Activated CD4-positive, alpha-beta T cell treated with anti-CD3 and anti-CD28 coated beads, Interleukin-2, amount 10 ng/mL, durations not matched to agents 7 days and 5 days (primary cell): ENCODE results near the gene PRR23A. TPM values are rescaled to one million over a fixed set of nuclear protein-coding genes. Genes with fewer than 3 reads are reported as not detected.

ENCODE experiments used
- CTCF ChIA-PET: fragments of 350-600 bp; sonication (Branson Sonifier 250); formaldehyde crosslinking; loops from one replicate; lab custom pipeline; 2021; ENCODE audit warnings: antibody characterized with exemption; lab: Charles Lee
- POLR2A ChIA-PET: fragments of 350-600 bp; sonication (Branson Sonifier 250); formaldehyde crosslinking; loops from one replicate; lab custom pipeline; 2021; ENCODE audit warnings: antibody characterized with exemption; lab: Charles Lee
- DNase-seq: peaks from one replicate; pipeline ENCODE4 v3.0.0-alpha.2; 2020
- H3K27ac Mint-ChIP-seq: one replicate; pipeline ENCODE4 v1.8.0; 2021; ENCODE audit warnings: mild to moderate bottlenecking, moderate library complexity, mixed read lengths
- H3K27me3 Mint-ChIP-seq: one replicate; pipeline ENCODE4 v1.8.0; 2021; ENCODE audit warnings: mixed read lengths
- H3K36me3 Mint-ChIP-seq: one replicate; pipeline ENCODE4 v1.8.0; 2021; ENCODE audit warnings: low read depth, mixed read lengths
- H3K4me1 Mint-ChIP-seq: one replicate; pipeline ENCODE4 v1.8.0; 2021; ENCODE audit warnings: mixed read lengths
- H3K4me3 Mint-ChIP-seq: one replicate; pipeline ENCODE4 v1.8.0; 2021; ENCODE audit warnings: mild to moderate bottlenecking, moderate library complexity, mixed read lengths
- H3K9me3 Mint-ChIP-seq: one replicate; pipeline ENCODE4 v1.8.0; 2021; ENCODE audit warnings: mixed read lengths
- total RNA-seq, 2 experiments: library from RNA; stranded (reverse); gene quantifications; one replicate each; pipeline ENCODE4 v1.2.3, GENCODE V29; 2021

The PRR23A gene
- total RNA-seq, 2 experiments from 2014 or later, result not detected

- H3K36me3 Mint-ChIP-seq, result no peaks in the 10 kb centered on the region
- H3K27me3 Mint-ChIP-seq, result peaks cover 2% of the 10 kb centered on the region
- POLR2A ChIA-PET, result no interaction called here
- H3K27ac Mint-ChIP-seq, result no peak overlapping the region
- peaks cover 15% of the 10 kb centered on the region for H3K9me3 Mint-ChIP-seq
- no peak overlapping the region for H3K4me3 Mint-ChIP-seq
- H3K4me1 Mint-ChIP-seq, result no peaks in the 10 kb centered on the region
- CTCF ChIA-PET, result interaction anchor here (0.5 kb wide), 1 partner anchor 304 kb away, joined by 3 read pairs; no protein-coding TSS in a partner anchor
- no peak for DNase-seq
These were observed 593 bp downstream of the PRR23A start for GRCh38 chr3:139005356-139005993.

- DNase-seq, result no peak
- no peaks in the 10 kb centered on the region for H3K4me1 Mint-ChIP-seq
- H3K9me3 Mint-ChIP-seq, result no peaks in the 10 kb centered on the region
- peaks cover 28% of the 10 kb centered on the region for H3K27me3 Mint-ChIP-seq
- ChIA-PET POLR2A (no interaction called here), CTCF (no interaction called here)
- no peak overlapping the region for H3K4me3 Mint-ChIP-seq
- no peaks in the 10 kb centered on the region for H3K36me3 Mint-ChIP-seq
- no peak overlapping the region for H3K27ac Mint-ChIP-seq
These were observed 10.4 kb downstream of the PRR23A start for GRCh38 chr3:138995706-138996105.

- CTCF ChIA-PET, result no interaction called here
These were observed 18.9 kb downstream of the PRR23A start for GRCh38 chr3:138987181-138987580.

GRCh38 chr3:138985932-138986331 lies 20.1 kb downstream of the PRR23A start:
- H3K27ac Mint-ChIP-seq, result no peak overlapping the region
- H3K4me3 Mint-ChIP-seq, result no peak overlapping the region
- H3K27me3 Mint-ChIP-seq, result peaks cover 4% of the 10 kb centered on the region
- no peak for DNase-seq
- H3K36me3 Mint-ChIP-seq, result no peaks in the 10 kb centered on the region
- H3K9me3 Mint-ChIP-seq, result no peaks in the 10 kb centered on the region
- POLR2A ChIA-PET, result no interaction called here
- CTCF ChIA-PET, result no interaction called here
- H3K4me1 Mint-ChIP-seq, result no peaks in the 10 kb centered on the region

More at GRCh38 chr3:138987181-138987580, 18.9 kb downstream of the PRR23A start:
- no peak for DNase-seq
- Mint-ChIP-seq H3K27ac (no peak overlapping the region), H3K36me3 (no peaks in the 10 kb centered on the region), H3K4me3 (no peak overlapping the region), H3K27me3 (peaks cover 4% of the 10 kb centered on the region), H3K4me1 (no peaks in the 10 kb centered on the region), H3K9me3 (no peaks in the 10 kb centered on the region)
- POLR2A ChIA-PET, result no interaction called here

- DNase-seq, result no peak
- Mint-ChIP-seq H3K4me1 (no peaks in the 10 kb centered on the region), H3K36me3 (no peaks in the 10 kb centered on the region), H3K9me3 (no peaks in the 10 kb centered on the region), H3K4me3 (no peak overlapping the region), H3K27me3 (peaks cover 4% of the 10 kb centered on the region), H3K27ac (no peak overlapping the region)
- POLR2A ChIA-PET, result no interaction called here
- CTCF ChIA-PET, result no interaction called here
These were observed 21.3 kb downstream of the PRR23A start for GRCh38 chr3:138984816-138985215.

GRCh38 chr3:138976047-138976446 lies 30.0 kb downstream of the PRR23A start:
- DNase-seq, result no peak
- Mint-ChIP-seq H3K9me3 (no peaks in the 10 kb centered on the region), H3K4me3 (no peak overlapping the region), H3K36me3 (no peaks in the 10 kb centered on the region), H3K4me1 (no peaks in the 10 kb centered on the region), H3K27me3 (peaks cover 6% of the 10 kb centered on the region), H3K27ac (no peak overlapping the region)
- POLR2A ChIA-PET, result no interaction called here
- CTCF ChIA-PET, result interaction anchor here (0.7 kb wide), 1 partner anchor 19 kb away, joined by 3 read pairs; no protein-coding TSS in a partner anchor

GRCh38 chr3:138975351-138975750 lies 30.7 kb downstream of the PRR23A start:
- no peaks in the 10 kb centered on the region for H3K9me3 Mint-ChIP-seq
- CTCF ChIA-PET, result no interaction called here
- H3K4me1 Mint-ChIP-seq, result no peaks in the 10 kb centered on the region

GRCh38 chr3:138974462-138974861 lies 31.6 kb downstream of the PRR23A start:
- peaks cover 7% of the 10 kb centered on the region for H3K27me3 Mint-ChIP-seq
- CTCF ChIA-PET, result interaction anchor here (0.5 kb wide), 1 partner anchor 441 kb away, joined by 4 read pairs; no protein-coding TSS in a partner anchor
- no peak for DNase-seq
- no peak overlapping the region for H3K4me3 Mint-ChIP-seq
- no peaks in the 10 kb centered on the region for H3K9me3 Mint-ChIP-seq
- H3K27ac Mint-ChIP-seq, result no peak overlapping the region
- H3K36me3 Mint-ChIP-seq, result no peaks in the 10 kb centered on the region
- POLR2A ChIA-PET, result no interaction called here
- H3K4me1 Mint-ChIP-seq, result no peaks in the 10 kb centered on the region

More at GRCh38 chr3:138975351-138975750, 30.7 kb downstream of the PRR23A start:
- POLR2A ChIA-PET, result no interaction called here
- Mint-ChIP-seq H3K27me3 (peaks cover 7% of the 10 kb centered on the region), H3K36me3 (no peaks in the 10 kb centered on the region), H3K4me3 (no peak overlapping the region), H3K27ac (no peak overlapping the region)
- no peak for DNase-seq

GRCh38 chr3:138972941-138973340 lies 33.1 kb downstream of the PRR23A start:
- no peak overlapping the region for H3K27ac Mint-ChIP-seq
- H3K27me3 Mint-ChIP-seq, result peaks cover 15% of the 10 kb centered on the region
- POLR2A ChIA-PET, result no interaction called here
- no peak for DNase-seq
- CTCF ChIA-PET, result interaction anchor here (0.9 to 1.6 kb wide), 2 partner anchors 9 to 531 kb away, joined by 3 read pairs; no protein-coding TSS in a partner anchor
- no peaks in the 10 kb centered on the region for H3K36me3 Mint-ChIP-seq
- H3K4me1 Mint-ChIP-seq, result no peaks in the 10 kb centered on the region
- no peak overlapping the region for H3K4me3 Mint-ChIP-seq
- H3K9me3 Mint-ChIP-seq, result no peaks in the 10 kb centered on the region

GRCh38 chr3:138971766-138972320 lies 34.2 kb downstream of the PRR23A start:
- no peaks in the 10 kb centered on the region for H3K4me1 Mint-ChIP-seq
- POLR2A ChIA-PET, result no interaction called here
- DNase-seq, result no peak
- H3K27ac Mint-ChIP-seq, result no peak overlapping the region
- no peaks in the 10 kb centered on the region for H3K9me3 Mint-ChIP-seq
- H3K36me3 Mint-ChIP-seq, result no peaks in the 10 kb centered on the region
- peaks cover 17% of the 10 kb centered on the region for H3K27me3 Mint-ChIP-seq
- no peak overlapping the region for H3K4me3 Mint-ChIP-seq
- CTCF ChIA-PET, result interaction anchor here (1.2 to 1.6 kb wide), 2 partner anchors 8 to 11 kb away, joined by 3 read pairs; no protein-coding TSS in a partner anchor

- Mint-ChIP-seq H3K4me3 (no peak overlapping the region), H3K4me1 (peaks cover 7% of the 10 kb centered on the region), H3K27me3 (peaks cover 35% of the 10 kb centered on the region), H3K9me3 (no peaks in the 10 kb centered on the region), H3K36me3 (peaks cover 2% of the 10 kb centered on the region), H3K27ac (no peak overlapping the region)
- POLR2A ChIA-PET, result no interaction called here
- DNase-seq, result no peak
- CTCF ChIA-PET, result no interaction called here
These were observed 41.1 kb downstream of the PRR23A start for GRCh38 chr3:138964923-138965322.

- POLR2A ChIA-PET, result no interaction called here
- peaks cover 7% of the 10 kb centered on the region for H3K4me1 Mint-ChIP-seq
- H3K27me3 Mint-ChIP-seq, result peaks cover 40% of the 10 kb centered on the region
These were observed 41.8 kb downstream of the PRR23A start for GRCh38 chr3:138964264-138964663.

GRCh38 chr3:138962854-138963560 lies 43.1 kb downstream of the PRR23A start:
- H3K9me3 Mint-ChIP-seq, result no peaks in the 10 kb centered on the region
- ChIA-PET CTCF (interaction anchor here (1.0 kb wide), 1 partner anchor 9 kb away, joined by 3 read pairs; no protein-coding TSS in a partner anchor), POLR2A (no interaction called here)
- H3K27me3 Mint-ChIP-seq, result peaks cover 45% of the 10 kb centered on the region
- H3K36me3 Mint-ChIP-seq, result peaks cover 2% of the 10 kb centered on the region
- no peak overlapping the region for H3K27ac Mint-ChIP-seq
- H3K4me3 Mint-ChIP-seq, result no peak overlapping the region
- H3K4me1 Mint-ChIP-seq, result peaks cover 7% of the 10 kb centered on the region
- DNase-seq, result no peak

More at GRCh38 chr3:138964264-138964663, 41.8 kb downstream of the PRR23A start:
- peaks cover 2% of the 10 kb centered on the region for H3K36me3 Mint-ChIP-seq
- H3K4me3 Mint-ChIP-seq, result no peak overlapping the region
- CTCF ChIA-PET, result interaction anchor here (1.0 kb wide), 1 partner anchor 8 kb away, joined by 3 read pairs; no protein-coding TSS in a partner anchor
- no peak for DNase-seq
- H3K27ac Mint-ChIP-seq, result no peak overlapping the region
- H3K9me3 Mint-ChIP-seq, result no peaks in the 10 kb centered on the region
